ENCODE measurements around the gene PDE2A.

PDE2A gene

DNA sequence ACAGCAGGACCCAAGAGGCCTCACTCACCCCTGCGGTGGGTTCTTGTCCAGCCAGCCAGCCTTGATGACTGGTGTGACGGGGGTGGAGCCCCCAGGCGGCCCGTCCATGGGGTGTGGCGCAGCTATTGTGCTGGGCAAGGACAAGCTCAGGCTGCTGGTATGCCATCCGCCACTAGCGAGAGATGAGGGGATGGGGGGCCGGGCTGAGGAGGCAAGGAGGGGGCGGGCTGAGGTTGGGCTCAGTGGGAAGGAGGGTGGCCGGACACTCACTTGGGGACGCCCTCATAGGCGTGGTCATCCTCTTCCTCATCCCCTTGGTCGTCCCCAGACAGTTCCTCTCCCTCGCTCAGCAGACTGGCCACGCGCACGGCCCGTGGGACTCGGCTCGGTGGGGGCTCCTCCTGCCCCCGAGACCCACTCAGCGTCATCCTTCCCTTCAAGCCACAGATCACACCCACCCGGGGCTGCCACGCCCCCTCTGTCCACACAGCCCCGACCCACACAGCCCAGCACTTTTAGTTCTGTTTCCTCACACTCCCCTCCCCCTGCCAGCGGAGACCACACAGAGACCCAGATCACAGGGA lies 38.0 kb upstream of the PDE2A start:
- no peak overlapping the region for H3K4me3 Mint-ChIP-seq
- no peaks in the 10 kb centered on the region for H3K9me3 Mint-ChIP-seq
- H3K4me1 Mint-ChIP-seq (ENCODE audit: low read depth in 2 of 2): peaks cover 32 to 37% of the 10 kb centered on the region in 2 donors
- peak overlapping the region in 1 of 2 donors; percentile 78 for H3K27ac Mint-ChIP-seq
- peaks cover 52% of the 10 kb centered on the region for H3K36me3 Mint-ChIP-seq (ENCODE audit: insufficient read depth)
- DNase-seq (no peak), ATAC-seq (replicated peaks) (no peak)
- H3K27me3 Mint-ChIP-seq: no peaks in the 10 kb centered on the region

DNA sequence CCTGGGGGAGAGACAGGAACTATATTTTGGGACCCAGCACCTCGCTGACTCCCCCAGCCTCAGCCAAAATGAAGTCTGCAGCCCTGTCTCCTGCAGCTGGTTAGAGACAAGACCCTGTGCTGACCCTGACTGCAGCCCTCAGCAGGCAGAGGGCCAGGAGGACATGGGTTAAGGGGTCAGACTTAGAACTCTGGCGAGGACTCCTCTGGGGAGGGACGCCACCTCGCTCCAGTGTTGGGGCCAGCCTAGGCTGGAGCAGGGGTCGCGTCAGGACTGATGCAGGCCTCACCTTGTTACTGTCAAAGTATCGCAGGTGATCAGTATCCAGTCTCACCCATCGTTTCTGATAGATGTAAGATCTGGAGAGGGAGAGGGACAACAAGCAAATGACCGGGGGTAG lies 36.9 kb upstream of the PDE2A start:
- Mint-ChIP-seq H3K4me3 (no peak overlapping the region), H3K27me3 (no peaks in the 10 kb centered on the region), H3K4me1 (ENCODE audit: low read depth in 2 of 2) (peaks cover 35 to 41% of the 10 kb centered on the region in 2 donors), H3K27ac (peak overlapping the region; percentile 59 to 67), H3K9me3 (no peaks in the 10 kb centered on the region), H3K36me3 (ENCODE audit: insufficient read depth) (peaks cover 57% of the 10 kb centered on the region)
- ATAC-seq (replicated peaks) (no peak), DNase-seq (no peak)

DNA sequence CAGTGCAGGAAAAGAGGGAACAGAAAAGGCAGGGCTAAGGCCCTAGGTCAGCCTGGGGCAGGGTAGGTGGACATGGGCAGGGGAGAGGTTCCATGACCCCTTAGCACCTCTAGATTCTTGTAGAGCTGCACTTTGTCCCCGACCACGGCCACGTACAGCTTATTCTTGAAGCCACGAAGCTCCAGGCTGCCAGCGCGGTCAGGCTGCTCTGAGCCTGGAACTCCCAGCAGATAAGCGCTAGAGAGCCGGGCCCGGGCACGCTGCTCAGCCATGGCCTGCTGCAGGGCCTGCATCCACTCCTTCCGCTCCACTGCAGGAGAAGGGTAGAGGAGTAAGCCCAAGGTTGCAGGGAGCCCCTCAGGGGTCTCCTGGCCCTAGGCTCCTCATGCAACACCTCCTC lies 36.1 kb upstream of the PDE2A start:
- H3K27me3 Mint-ChIP-seq: no peaks in the 10 kb centered on the region
- peaks cover 29 to 41% of the 10 kb centered on the region in 2 donors for H3K4me1 Mint-ChIP-seq (ENCODE audit: low read depth in 2 of 2)
- H3K9me3 Mint-ChIP-seq: no peaks in the 10 kb centered on the region
- DNase-seq (no peak), ATAC-seq (replicated peaks) (no peak)
- H3K27ac Mint-ChIP-seq: peak overlapping the region in 1 of 2 donors; percentile 75
- H3K36me3 Mint-ChIP-seq (ENCODE audit: insufficient read depth): peaks cover 55% of the 10 kb centered on the region
- no peak overlapping the region for H3K4me3 Mint-ChIP-seq

DNA sequence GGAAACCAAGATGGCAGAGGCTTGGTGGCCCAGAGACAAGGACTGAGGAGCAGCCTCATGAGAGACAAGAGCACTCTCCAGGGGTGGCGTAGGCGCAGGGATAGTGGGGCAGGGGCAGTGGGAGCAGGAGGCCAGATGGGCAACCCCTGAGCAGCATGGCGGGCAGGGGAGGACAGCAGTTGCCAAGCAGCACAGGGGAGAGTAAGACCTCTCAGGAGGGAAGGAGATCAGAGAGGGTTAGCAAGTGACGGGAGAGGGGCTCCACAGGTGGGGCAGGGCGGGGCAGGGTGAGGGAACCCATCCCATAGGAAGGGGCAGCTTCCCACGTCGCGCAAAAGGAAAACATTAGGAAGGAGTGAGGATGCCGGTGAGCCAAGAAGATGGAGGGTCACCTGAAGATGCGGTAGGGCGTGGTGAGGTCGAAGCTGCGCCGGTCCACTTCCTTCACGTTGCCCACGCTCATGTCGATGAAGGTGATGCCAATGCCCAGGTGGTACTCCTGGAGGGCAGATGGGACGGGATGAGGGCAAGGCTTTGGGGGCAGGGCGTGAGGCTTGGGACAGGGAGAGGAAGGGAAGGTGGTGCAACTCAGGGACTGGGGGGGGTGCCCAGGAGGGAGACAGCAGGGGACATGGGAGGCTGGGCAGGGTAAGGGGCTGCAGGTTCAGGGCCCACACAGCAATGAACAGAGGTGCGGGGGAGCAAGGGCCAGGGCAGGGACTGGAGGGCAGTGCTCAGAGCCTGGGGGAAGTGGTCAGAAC lies 35.4 kb upstream of the PDE2A start:
- H3K36me3 Mint-ChIP-seq (ENCODE audit: insufficient read depth): peaks cover 58% of the 10 kb centered on the region
- H3K27ac Mint-ChIP-seq: peak overlapping the region in 1 of 2 donors; percentile 75
- no peak for ATAC-seq (replicated peaks)
- no peaks in the 10 kb centered on the region for H3K9me3 Mint-ChIP-seq
- no peaks in the 10 kb centered on the region for H3K27me3 Mint-ChIP-seq
- H3K4me1 Mint-ChIP-seq (ENCODE audit: low read depth in 2 of 2): peaks cover 23 to 38% of the 10 kb centered on the region in 2 donors
- no peak for DNase-seq
- H3K4me3 Mint-ChIP-seq: no peak overlapping the region

DNA sequence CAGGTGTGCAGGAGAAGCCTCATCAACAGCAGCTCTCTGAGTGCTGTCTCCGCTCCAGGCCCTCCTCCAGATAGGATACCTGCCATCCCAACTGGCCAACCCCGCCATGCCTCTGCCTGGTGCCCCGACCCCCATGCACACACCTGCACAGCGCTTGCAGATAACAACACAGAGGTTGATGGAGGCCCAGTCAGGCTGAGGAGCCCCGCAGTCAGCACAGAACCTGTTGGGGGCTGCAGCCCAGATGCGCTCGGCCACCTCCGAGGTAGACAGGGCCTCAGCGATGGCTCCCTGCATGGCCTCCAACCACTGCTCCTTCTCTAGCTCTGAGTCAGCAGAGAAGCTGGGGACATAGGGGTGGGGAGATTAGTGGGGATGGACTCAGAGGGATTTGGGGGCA lies 32.8 kb upstream of the PDE2A start:
- H3K27ac Mint-ChIP-seq: peak overlapping the region; percentile 73 to 90
- no peak overlapping the region for H3K4me3 Mint-ChIP-seq
- DNase-seq (no peak), ATAC-seq (replicated peaks) (no peak)
- H3K27me3 Mint-ChIP-seq: no peaks in the 10 kb centered on the region
- H3K4me1 Mint-ChIP-seq (ENCODE audit: low read depth in 2 of 2): peaks cover 15 to 27% of the 10 kb centered on the region in 2 donors
- peaks cover 62% of the 10 kb centered on the region for H3K36me3 Mint-ChIP-seq (ENCODE audit: insufficient read depth)
- no peaks in the 10 kb centered on the region for H3K9me3 Mint-ChIP-seq

- H3K9me3 Mint-ChIP-seq: no peaks in the 10 kb centered on the region
- no peaks in the 10 kb centered on the region for H3K27me3 Mint-ChIP-seq
- H3K4me1 Mint-ChIP-seq (ENCODE audit: low read depth in 2 of 2): peaks cover 15 to 27% of the 10 kb centered on the region in 2 donors
- H3K36me3 Mint-ChIP-seq (ENCODE audit: insufficient read depth): peaks cover 61% of the 10 kb centered on the region
- DNase-seq: no peak
- peak overlapping the region; percentile 73 to 90 for H3K27ac Mint-ChIP-seq
- no peak overlapping the region for H3K4me3 Mint-ChIP-seq
- no peak for ATAC-seq (replicated peaks)
Measured at GRCh38 chr11:72706579-72706978, 32.4 kb upstream of the PDE2A start.

GRCh38 chr11:72705442-72706365 lies 31.5 kb upstream of the PDE2A start:
- no peaks in the 10 kb centered on the region for H3K9me3 Mint-ChIP-seq
- peaks cover 15 to 27% of the 10 kb centered on the region in 2 donors for H3K4me1 Mint-ChIP-seq (ENCODE audit: low read depth in 2 of 2)
- peak overlapping the region; percentile 73 to 90 for H3K27ac Mint-ChIP-seq
- peaks cover 61% of the 10 kb centered on the region for H3K36me3 Mint-ChIP-seq (ENCODE audit: insufficient read depth)
- H3K4me3 Mint-ChIP-seq: no peak overlapping the region
- no peak for ATAC-seq (replicated peaks)
- H3K27me3 Mint-ChIP-seq: no peaks in the 10 kb centered on the region
- no peak for DNase-seq

- H3K9me3 Mint-ChIP-seq: no peaks in the 10 kb centered on the region
- ATAC-seq (replicated peaks): no peak
- no peaks in the 10 kb centered on the region for H3K27me3 Mint-ChIP-seq
- H3K4me3 Mint-ChIP-seq: no peak overlapping the region
- peak overlapping the region; percentile 46 to 90 for H3K27ac Mint-ChIP-seq
- H3K36me3 Mint-ChIP-seq (ENCODE audit: insufficient read depth): peaks cover 62% of the 10 kb centered on the region
- peaks cover 15 to 26% of the 10 kb centered on the region in 2 donors for H3K4me1 Mint-ChIP-seq (ENCODE audit: low read depth in 2 of 2)
- DNase-seq: no peak
Measured at GRCh38 chr11:72704783-72705265, 30.6 kb upstream of the PDE2A start.

DNA sequence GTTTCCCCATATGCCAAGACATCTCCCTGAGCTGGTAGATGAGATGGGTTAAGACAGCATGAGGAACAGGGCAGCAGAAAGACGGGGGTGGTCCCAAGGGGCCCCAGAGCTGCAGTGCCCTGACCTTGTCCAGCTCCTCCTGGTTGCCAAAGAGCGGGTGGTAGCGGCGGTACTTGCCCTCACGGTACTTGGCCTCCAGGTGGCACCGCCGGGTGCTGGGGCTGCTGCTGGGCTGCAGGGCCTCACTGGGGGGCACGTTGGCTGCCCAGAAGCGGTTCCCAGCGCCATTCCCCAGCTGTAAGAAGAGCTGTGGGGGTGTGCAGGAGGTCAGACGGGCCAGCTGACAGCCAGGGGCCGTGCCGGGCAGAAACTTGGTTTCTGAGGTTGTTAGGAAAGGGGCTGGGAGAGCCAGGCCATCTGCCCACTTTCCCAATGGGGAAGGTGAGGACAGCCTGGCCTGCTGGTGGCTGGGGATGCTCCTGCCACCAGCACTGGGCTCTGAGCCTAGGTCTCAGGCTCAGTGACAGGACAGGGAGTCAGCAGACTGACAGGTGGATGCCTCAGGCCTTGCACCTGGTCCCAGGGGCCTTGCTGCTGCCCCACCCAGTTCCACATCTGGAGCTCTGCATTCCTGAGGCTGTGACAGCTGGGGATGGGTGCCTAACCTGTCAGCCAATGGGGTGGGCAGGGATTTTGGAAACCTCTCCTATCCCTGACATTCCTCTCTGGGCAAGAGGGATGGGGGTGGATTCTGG lies 30.0 kb upstream of the PDE2A start:
- Mint-ChIP-seq H3K4me3 (no peak overlapping the region), H3K9me3 (no peaks in the 10 kb centered on the region), H3K27ac (peak overlapping the region; percentile 46 to 90), H3K27me3 (no peaks in the 10 kb centered on the region), H3K4me1 (ENCODE audit: low read depth in 2 of 2) (peaks cover 15 to 24% of the 10 kb centered on the region in 2 donors), H3K36me3 (ENCODE audit: insufficient read depth) (peaks cover 63% of the 10 kb centered on the region)
- ATAC-seq (replicated peaks) (no peak), DNase-seq (no peak)

DNA sequence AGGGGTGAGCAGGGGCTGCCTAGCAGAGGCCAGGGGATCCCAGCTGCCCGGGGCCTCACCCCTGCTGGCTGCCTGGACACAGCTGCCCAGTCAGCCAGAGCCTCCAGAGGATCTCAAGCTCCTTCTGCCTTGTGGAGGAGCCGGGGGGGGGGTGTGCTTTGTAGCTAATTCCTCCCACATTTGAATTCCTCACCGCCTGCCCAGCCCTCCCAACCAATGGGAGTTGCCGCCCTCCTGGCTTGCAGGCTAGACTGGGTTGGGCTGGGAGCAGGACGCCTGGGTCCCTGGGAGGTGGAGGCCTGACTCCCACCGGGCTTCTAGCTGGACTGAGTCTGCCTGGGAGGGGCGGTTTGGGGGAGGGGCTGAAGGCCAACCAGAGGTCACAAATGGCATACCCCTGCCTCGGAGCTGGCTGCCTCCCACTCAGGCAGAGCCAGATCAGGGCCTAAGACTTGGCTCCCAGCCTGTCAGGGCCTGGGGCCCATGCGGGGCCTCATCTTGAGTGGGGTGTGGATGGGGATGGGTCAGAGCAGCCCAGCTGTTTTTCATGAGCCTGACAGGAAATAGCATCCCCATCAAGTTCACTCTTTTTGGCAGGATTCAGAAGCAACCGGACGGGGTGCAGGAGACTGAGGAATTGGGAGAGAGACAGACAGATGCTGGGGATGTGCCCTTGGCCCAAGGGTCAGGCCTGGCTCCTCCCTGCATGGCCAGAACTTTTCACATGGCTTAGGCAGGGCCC lies 29.2 kb upstream of the PDE2A start:
- peak overlapping the region in 1 of 2 donors; percentile 78 for H3K27ac Mint-ChIP-seq
- H3K27me3 Mint-ChIP-seq: no peaks in the 10 kb centered on the region
- no peak for DNase-seq
- no peak for ATAC-seq (replicated peaks)
- no peaks in the 10 kb centered on the region for H3K9me3 Mint-ChIP-seq
- peaks cover 60% of the 10 kb centered on the region for H3K36me3 Mint-ChIP-seq (ENCODE audit: insufficient read depth)
- H3K4me3 Mint-ChIP-seq: no peak overlapping the region
- H3K4me1 Mint-ChIP-seq (ENCODE audit: low read depth in 2 of 2): peaks cover 15 to 23% of the 10 kb centered on the region in 2 donors

DNA sequence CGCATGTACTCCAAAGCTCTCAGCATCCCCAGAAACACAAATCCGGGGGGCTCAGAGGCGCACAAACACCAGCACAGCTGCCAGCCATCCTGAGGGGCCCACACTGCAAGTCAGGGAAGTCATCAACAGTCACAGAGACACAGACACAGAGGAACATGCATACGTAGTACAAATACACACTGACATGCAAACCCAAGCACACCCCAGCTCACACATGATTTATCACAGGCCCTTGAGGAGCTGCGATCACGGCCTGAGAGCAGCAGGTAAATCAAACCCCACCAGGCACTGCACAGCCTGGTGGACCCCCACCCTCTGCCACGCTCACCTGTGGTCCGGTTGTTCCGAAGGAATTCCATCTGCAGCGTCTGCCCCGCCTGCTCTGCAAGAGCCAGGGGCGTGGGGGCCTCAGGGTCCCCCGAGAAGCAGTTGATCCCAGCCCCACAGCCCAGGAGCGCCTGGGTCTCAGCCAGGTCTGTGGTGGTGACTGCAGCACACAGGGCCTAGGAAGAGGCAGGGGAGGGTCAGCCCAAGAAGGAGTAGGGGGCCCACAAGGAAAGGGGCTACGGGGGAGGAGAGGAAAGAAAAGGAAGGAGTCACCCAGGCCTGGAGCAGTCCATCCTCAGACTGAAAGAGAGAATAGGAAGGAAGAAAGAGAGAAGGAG lies 28.5 kb upstream of the PDE2A start:
- no peak for DNase-seq
- no peak for ATAC-seq (replicated peaks)
- no peaks in the 10 kb centered on the region for H3K9me3 Mint-ChIP-seq
- peaks cover 63% of the 10 kb centered on the region for H3K36me3 Mint-ChIP-seq (ENCODE audit: insufficient read depth)
- no peak overlapping the region for H3K4me3 Mint-ChIP-seq
- H3K27me3 Mint-ChIP-seq: no peaks in the 10 kb centered on the region
- H3K4me1 Mint-ChIP-seq (ENCODE audit: low read depth in 2 of 2): peaks cover 13 to 23% of the 10 kb centered on the region in 2 donors
- H3K27ac Mint-ChIP-seq: peak overlapping the region; percentile 49 to 78

GRCh38 chr11:72702096-72702495 lies 27.9 kb upstream of the PDE2A start:
- peaks cover 63% of the 10 kb centered on the region for H3K36me3 Mint-ChIP-seq (ENCODE audit: insufficient read depth)

More at GRCh38 chr11:72702096-72702495, 27.9 kb upstream of the PDE2A start:
- H3K27ac Mint-ChIP-seq: peak overlapping the region in 1 of 2 donors; percentile 49
- H3K27me3 Mint-ChIP-seq: no peaks in the 10 kb centered on the region
- no peaks in the 10 kb centered on the region for H3K9me3 Mint-ChIP-seq
- DNase-seq: no peak
- peaks cover 11 to 17% of the 10 kb centered on the region in 2 donors for H3K4me1 Mint-ChIP-seq (ENCODE audit: low read depth in 2 of 2)
- ATAC-seq (replicated peaks): no peak
- no peak overlapping the region for H3K4me3 Mint-ChIP-seq

All from effector memory CD8-positive, alpha-beta T cell (primary cell).